Kidney (tissue), 14 donors: Measurements from ENCODE around the gene CDK14. TPM values are rescaled to one million over a fixed set of nuclear protein-coding genes. Genes with fewer than 3 reads are reported as not detected.
"Not testable (repeated sequence)": the region's sequence is repeated elsewhere in the genome, so short reads cannot be mapped to it uniquely, and the experiment has no call there.

Experiments used
- DNase-seq, 5 donors: peaks; one replicate each; pipeline ENCODE4 v3.0.0-alpha.2; 2013 to 2020
- FAIRE-seq: peaks from 2 replicates; lab custom pipeline; 2012; peaks lifted over from hg19 to GRCh38; lab: Jason Lieb, UNC
- H3K27ac ChIP-seq, 2 donors: one replicate each; pipeline ENCODE4 v1.7.0; 2013; ENCODE audit warnings: low read depth in 2 of 2, low read length in 2 of 2, inconsistent platforms in 1 of 2
- H3K27me3 ChIP-seq: one replicate; pipeline ENCODE4 v1.7.1; 2013; ENCODE audit warnings: low read length, inconsistent platforms; ENCODE audit not compliant: control insufficient read depth, insufficient read depth
- H3K36me3 ChIP-seq, 3 donors: one replicate each; pipeline versions ENCODE4 v1.7.0 to v1.7.1; 2013; ENCODE audit warnings: low read length in 3 of 3, control low read depth in 1 of 3, inconsistent platforms in 1 of 3; ENCODE audit not compliant: insufficient read depth in 3 of 3, control insufficient read depth in 2 of 3
- H3K4me1 ChIP-seq, 3 donors: one replicate each; pipeline versions ENCODE4 v1.7.0 to v1.7.1; 2013; ENCODE audit warnings: low read length in 3 of 3, inconsistent platforms in 1 of 3, low read depth in 1 of 3; ENCODE audit not compliant: control insufficient read depth in 2 of 3, insufficient read depth in 2 of 3
- H3K4me3 ChIP-seq, 3 donors: one replicate each; pipeline versions ENCODE4 v1.7.0 to v1.8.1; 2013; ENCODE audit warnings: low read length in 3 of 3, control low read depth in 1 of 3, inconsistent platforms in 1 of 3
- H3K9ac ChIP-seq, 3 donors: one replicate each; pipeline versions ENCODE4 v1.7.0 to v1.7.1; 2013; ENCODE audit warnings: low read length in 3 of 3, control low read depth in 1 of 3, inconsistent platforms in 1 of 3
- H3K9me3 ChIP-seq, 3 donors: one replicate each; pipeline versions ENCODE4 v1.7.0 to v1.7.1; 2013; ENCODE audit warnings: low read length in 3 of 3, control low read depth in 1 of 3, inconsistent platforms in 1 of 3; ENCODE audit not compliant: control insufficient read depth in 2 of 3, insufficient read depth in 1 of 3
- intact Hi-C: fragments of 100-400 bp; cut with DNase I; formaldehyde crosslinking; loops from one replicate; pipeline ENCODE4 v1.11.1; 2022
- polyA plus RNA-seq: library from polyadenylated mRNA; stranded (reverse); fragments of 350-450 nt; fragmentation: Illumina TruSeq; extraction: RNeasy Lipid Tissue Mini Kit (QIAGEN cat#74804); gene quantifications from one replicate; pipeline ENCODE4 v1.2.3, GENCODE V29; 2014; ENCODE audit warnings: low read depth, low replicate concordance; ENCODE audit not compliant: insufficient read depth
- total RNA-seq: library from RNA; stranded (reverse); fragmentation: NEBNext Ultra II Directional; extraction: Animal tissue kit (Norgen Biotek cat#: 25700); gene quantifications from one replicate; pipeline ENCODE4 v1.2.1, GENCODE V29; 2021
- TF ChIP-seq, protein P1 (sequence below): IDR thresholded peaks from 3 replicates; pipeline ENCODE4 v1.5.1; 2012; ENCODE audit warnings: mild to moderate bottlenecking, moderate library complexity, borderline replicate concordance; ENCODE audit not compliant: insufficient read depth; ENCODE audit errors: extremely low read depth
- donor health status: control.
- donor health status: control.
- donor health status: control.
- donor health status: control.
- donor health status: control.
- donor health status: DM: yes; HTN: yes; CAD: no.
- donor health status: Normal renal cell carcinoma (clear cell type).

The CDK14 gene
- total and polyA plus RNA-seq, 2 donors from 2014 or later: 11.9 to 33.9 TPM

DNA sequence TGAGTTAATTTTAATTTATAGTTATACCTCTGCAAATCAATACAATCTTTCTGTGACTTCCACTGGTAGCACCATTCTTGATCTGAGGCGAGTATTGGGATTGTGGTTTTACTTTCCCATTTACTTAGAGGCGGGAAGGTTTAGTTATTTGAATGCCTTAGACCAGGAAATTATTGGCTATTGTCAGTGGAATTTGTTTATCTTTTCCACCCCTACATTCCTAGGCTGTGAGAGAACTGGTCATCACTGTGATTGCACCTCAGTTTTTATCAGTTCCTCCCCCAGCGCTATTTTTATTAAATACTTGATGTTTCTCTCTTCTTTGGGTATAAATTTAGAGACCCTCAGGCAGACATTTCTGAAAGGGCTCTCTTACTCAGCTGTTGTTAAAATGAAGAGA is 29.9 kb downstream of the CDK14 start:
- no peak overlapping the region for H3K9ac ChIP-seq
- no peak for FAIRE-seq
- H3K27ac ChIP-seq: peak overlapping the region in 1 of 2 donors; percentile 47
- no peaks in the 10 kb centered on the region for H3K36me3 ChIP-seq
- H3K27me3 ChIP-seq: no peaks in the 10 kb centered on the region
- H3K4me3 ChIP-seq: peak overlapping the region in 1 of 3 donors; percentile 23
- H3K4me1 ChIP-seq: peaks cover 3 to 16% (median 4%) of the 10 kb centered on the region in 3 donors
- intact Hi-C loops: no loop called here
- H3K9me3 ChIP-seq: no peaks in the 10 kb centered on the region
- peak in 2 of 5 donors; percentile 34 to 39 for DNase-seq
- TF ChIP-seq, protein P1, sequence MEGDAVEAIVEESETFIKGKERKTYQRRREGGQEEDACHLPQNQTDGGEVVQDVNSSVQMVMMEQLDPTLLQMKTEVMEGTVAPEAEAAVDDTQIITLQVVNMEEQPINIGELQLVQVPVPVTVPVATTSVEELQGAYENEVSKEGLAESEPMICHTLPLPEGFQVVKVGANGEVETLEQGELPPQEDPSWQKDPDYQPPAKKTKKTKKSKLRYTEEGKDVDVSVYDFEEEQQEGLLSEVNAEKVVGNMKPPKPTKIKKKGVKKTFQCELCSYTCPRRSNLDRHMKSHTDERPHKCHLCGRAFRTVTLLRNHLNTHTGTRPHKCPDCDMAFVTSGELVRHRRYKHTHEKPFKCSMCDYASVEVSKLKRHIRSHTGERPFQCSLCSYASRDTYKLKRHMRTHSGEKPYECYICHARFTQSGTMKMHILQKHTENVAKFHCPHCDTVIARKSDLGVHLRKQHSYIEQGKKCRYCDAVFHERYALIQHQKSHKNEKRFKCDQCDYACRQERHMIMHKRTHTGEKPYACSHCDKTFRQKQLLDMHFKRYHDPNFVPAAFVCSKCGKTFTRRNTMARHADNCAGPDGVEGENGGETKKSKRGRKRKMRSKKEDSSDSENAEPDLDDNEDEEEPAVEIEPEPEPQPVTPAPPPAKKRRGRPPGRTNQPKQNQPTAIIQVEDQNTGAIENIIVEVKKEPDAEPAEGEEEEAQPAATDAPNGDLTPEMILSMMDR: no peak

DNA sequence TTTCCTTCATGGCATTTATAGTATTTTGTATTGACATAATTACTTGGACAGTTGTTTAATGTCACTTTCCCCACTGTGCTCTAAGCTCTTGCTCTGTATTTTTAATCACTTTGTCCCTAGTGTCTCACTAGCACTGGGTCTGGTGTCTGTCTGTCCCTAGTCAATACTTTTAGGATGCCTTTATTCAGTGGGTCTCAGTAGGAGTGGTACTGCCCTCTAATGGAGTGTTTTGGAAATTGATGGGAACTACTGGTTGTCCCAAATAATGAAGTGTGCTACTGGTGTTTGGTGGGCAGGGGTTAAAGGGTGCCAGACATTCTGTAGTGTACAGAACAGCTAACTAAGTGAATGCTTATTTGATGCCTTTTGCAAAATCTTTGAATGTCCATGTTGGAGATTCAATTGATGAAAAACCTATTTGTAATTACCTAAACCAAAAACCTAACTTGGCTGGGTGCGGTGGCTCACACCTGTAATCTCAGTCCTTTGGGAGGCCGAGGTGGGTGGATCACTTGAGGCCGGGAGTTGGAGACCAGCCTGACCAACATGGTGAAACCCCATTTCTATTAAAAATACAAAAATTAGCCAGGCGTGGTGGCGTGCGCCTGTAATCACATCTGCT is 33.3 kb downstream of the CDK14 start:
- peaks cover 0 to 7% (median 3%) of the 10 kb centered on the region in 3 donors for H3K4me1 ChIP-seq
- no peak overlapping the region for H3K27ac ChIP-seq
- H3K36me3 ChIP-seq: no peaks in the 10 kb centered on the region
- intact Hi-C loops: no loop called here
- TF ChIP-seq, protein P1: peak; percentile 60
- H3K27me3 ChIP-seq: no peaks in the 10 kb centered on the region
- DNase-seq (peak in 2 of 5 donors; percentile 39 to 69), FAIRE-seq (no peak)
- no peak overlapping the region for H3K9ac ChIP-seq
- H3K4me3 ChIP-seq: no peak overlapping the region
- no peaks in the 10 kb centered on the region for H3K9me3 ChIP-seq

DNA sequence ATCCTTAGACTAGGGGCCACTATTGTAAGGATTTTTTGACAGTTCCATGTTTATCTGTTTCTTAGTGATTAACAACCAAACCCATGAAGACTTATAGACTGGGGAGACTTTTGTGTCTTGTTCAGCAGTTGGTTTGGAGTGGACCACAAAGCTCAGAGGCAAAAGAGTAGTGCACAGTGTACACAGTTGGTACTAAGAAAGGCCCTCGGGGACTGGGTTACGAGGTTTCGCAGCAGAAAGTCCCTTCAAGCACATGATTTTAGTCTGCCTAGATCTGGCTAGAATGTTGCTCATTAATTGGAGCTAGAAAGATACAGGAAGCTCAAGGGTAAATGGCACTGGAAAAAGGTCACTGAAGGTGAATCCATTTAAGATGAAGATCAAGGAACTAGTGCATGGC is 35.4 kb downstream of the CDK14 start:
- TF ChIP-seq, protein P1: no peak
- H3K4me3 ChIP-seq: no peak overlapping the region
- no peaks in the 10 kb centered on the region for H3K4me1 ChIP-seq
- H3K9me3 ChIP-seq: no peaks in the 10 kb centered on the region
- H3K27me3 ChIP-seq: no peaks in the 10 kb centered on the region
- no peaks in the 10 kb centered on the region for H3K36me3 ChIP-seq
- H3K9ac ChIP-seq: no peak overlapping the region
- intact Hi-C loops: no loop called here
- DNase-seq (no peak), FAIRE-seq (no peak)
- no peak overlapping the region for H3K27ac ChIP-seq

DNA sequence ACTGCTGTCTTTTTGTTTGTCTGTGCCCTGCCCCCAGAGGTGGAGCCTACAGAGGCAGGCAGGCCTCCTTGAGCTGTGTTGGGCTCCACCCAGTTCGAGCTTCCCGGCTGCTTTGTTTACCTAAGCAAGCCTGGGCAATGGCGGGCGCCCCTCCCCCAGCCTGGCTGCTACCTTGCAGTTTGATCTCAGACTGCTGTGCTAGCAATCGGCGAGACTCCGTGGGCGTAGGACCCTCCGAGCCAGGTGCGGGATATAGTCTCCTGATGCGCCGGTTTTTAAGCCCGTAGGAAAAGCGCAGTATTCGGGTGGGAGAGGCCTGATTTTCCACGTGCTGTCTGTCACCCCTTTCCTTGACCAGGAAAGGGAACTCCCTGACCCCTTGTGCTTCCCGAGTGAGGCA is 43.6 kb downstream of the CDK14 start:
- H3K36me3 ChIP-seq, H3K27me3 ChIP-seq, H3K4me1 ChIP-seq, H3K27ac ChIP-seq, FAIRE-seq, H3K9ac ChIP-seq, H3K9me3 ChIP-seq, DNase-seq, H3K4me3 ChIP-seq, intact Hi-C loops: not testable (repeated sequence)
